Stimulated activated CD4-positive, alpha-beta T cell treated with anti-CD3 and anti-CD28 coated beads, Interleukin-1b, Interleukin-23, amount 100 ng/mL, for 1 hour (primary cell): ENCODE measurements around the gene NKX2-3.

Source experiments
- DNase-seq, 2 donors: peaks; one replicate each; pipeline ENCODE4 v3.0.0-alpha.2; 2020; ENCODE audit warnings: low read depth in 2 of 2

The NKX2-3 gene

GRCh38 chr10:99526861-99527504, 5.8 kb upstream of the NKX2-3 start:
- DNase-seq, result no peak

GRCh38 chr10:99527526-99528493, 4.9 kb upstream of the NKX2-3 start:
- DNase-seq, result no peak

GRCh38 chr10:99528494-99529441, 4.0 kb upstream of the NKX2-3 start:
- no peak for DNase-seq

- no peak for DNase-seq
These were observed 3.1 kb upstream of the NKX2-3 start for GRCh38 chr10:99529591-99530107.

- no peak for DNase-seq
These were observed 2.4 kb upstream of the NKX2-3 start for GRCh38 chr10:99530108-99531025.

GRCh38 chr10:99531026-99531695, 1.6 kb upstream of the NKX2-3 start:
- DNase-seq, result no peak

- no peak for DNase-seq
These were observed 797 bp upstream of the NKX2-3 start for GRCh38 chr10:99531696-99532593.

- no peak for DNase-seq
These were observed 1.0 kb downstream of the NKX2-3 start for GRCh38 chr10:99533496-99534449.

GRCh38 chr10:99534450-99534938, 1.8 kb downstream of the NKX2-3 start:
- DNase-seq, result no peak

GRCh38 chr10:99534939-99535763, 2.4 kb downstream of the NKX2-3 start:
- no peak for DNase-seq

GRCh38 chr10:99535764-99536337, 3.1 kb downstream of the NKX2-3 start:
- no peak for DNase-seq

- DNase-seq, result no peak
These were observed 3.8 kb downstream of the NKX2-3 start for GRCh38 chr10:99536338-99537085.

- no peak for DNase-seq
These were observed 4.6 kb downstream of the NKX2-3 start for GRCh38 chr10:99537086-99537988.
